Suprapubic skin (tissue), 4 donors: ENCODE results near the gene TRIM73.
"Not testable (repeated sequence)": the region's sequence is repeated elsewhere in the genome, so short reads cannot be mapped to it uniquely, and the experiment has no call there.

ENCODE experiments used
- EP300 ChIP-seq: sonication (generic); formaldehyde crosslinking; IDR thresholded peaks from one replicate; pipeline ENCODE4 v1.6.1; 2017; ENCODE audit warnings: antibody characterized with exemption
- POLR2A ChIP-seq, 2 donors: fragments of 450-650 bp; IDR thresholded peaks; one replicate each; pipeline ENCODE4 v1.6.1; 2017; ENCODE audit warnings: antibody characterized with exemption in 2 of 2, mild to moderate bottlenecking in 2 of 2, moderate library complexity in 2 of 2
- POLR2AphosphoS5 ChIP-seq, 3 donors: sonication (generic); formaldehyde crosslinking; IDR thresholded peaks; one replicate each; pipeline ENCODE4 v1.6.1; 2017; ENCODE audit warnings: antibody characterized with exemption in 3 of 3
- TF ChIP-seq, protein P1 (sequence below), 2 donors: fragments of 200-600 bp in 1 of 2; fragments of 450-650 bp in 1 of 2; sonication (generic) in 1 of 2; IDR thresholded peaks; one replicate each; pipeline ENCODE4 v1.5.1; 2016 to 2019; ENCODE audit warnings: antibody characterized with exemption in 2 of 2, mild to moderate bottlenecking in 1 of 2, moderate library complexity in 1 of 2

DNA sequence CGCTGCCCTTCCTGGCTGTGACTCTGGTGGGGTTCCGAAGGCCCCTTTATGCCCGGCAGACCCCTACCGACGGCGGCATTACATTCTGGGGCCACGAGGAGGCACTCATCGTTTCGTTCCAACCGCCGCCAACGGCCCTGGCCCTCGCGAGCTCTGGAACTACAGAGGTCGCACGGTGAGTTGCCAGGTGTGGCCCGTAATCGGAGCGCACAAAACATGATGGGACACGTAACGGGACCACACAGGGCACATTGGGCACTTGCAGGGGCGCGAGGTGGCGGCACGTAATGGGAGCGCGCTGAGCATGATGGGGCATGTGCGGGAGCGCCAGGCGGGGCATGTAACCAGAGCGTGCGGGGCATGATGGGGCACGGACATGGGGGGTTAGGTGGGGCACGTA is at the start of gene TRIM73:
- TF ChIP-seq, protein P1, sequence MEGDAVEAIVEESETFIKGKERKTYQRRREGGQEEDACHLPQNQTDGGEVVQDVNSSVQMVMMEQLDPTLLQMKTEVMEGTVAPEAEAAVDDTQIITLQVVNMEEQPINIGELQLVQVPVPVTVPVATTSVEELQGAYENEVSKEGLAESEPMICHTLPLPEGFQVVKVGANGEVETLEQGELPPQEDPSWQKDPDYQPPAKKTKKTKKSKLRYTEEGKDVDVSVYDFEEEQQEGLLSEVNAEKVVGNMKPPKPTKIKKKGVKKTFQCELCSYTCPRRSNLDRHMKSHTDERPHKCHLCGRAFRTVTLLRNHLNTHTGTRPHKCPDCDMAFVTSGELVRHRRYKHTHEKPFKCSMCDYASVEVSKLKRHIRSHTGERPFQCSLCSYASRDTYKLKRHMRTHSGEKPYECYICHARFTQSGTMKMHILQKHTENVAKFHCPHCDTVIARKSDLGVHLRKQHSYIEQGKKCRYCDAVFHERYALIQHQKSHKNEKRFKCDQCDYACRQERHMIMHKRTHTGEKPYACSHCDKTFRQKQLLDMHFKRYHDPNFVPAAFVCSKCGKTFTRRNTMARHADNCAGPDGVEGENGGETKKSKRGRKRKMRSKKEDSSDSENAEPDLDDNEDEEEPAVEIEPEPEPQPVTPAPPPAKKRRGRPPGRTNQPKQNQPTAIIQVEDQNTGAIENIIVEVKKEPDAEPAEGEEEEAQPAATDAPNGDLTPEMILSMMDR (IDR thresholded peaks at IDR 0.05): not testable (repeated sequence)
- TF ChIP-seq POLR2A (IDR thresholded peaks at IDR 0.05); POLR2AphosphoS5 (IDR thresholded peaks at IDR 0.05); EP300: not testable (repeated sequence)
